Smooth muscle cell (in vitro differentiated cells): ENCODE results near the gene LGALS14. TPM values are rescaled to one million over a fixed set of nuclear protein-coding genes. Genes with fewer than 3 reads are reported as not detected.

ENCODE experiments used
- DNase-seq: peaks from one replicate; lab custom pipeline; 2025; ENCODE audit not compliant: unreplicated experiment; lab: John Stamatoyannopoulos, UW
- H2AFZ ChIP-seq: fragments of 200-600 bp; sonication (generic); 2 replicates; pipeline ENCODE4 v1.6.0; 2016; ENCODE audit warnings: antibody characterized with exemption, low read depth, mild to moderate bottlenecking
- H3F3A ChIP-seq: fragments of 200-600 bp; sonication (generic); 2 replicates; pipeline ENCODE4 v1.6.0; 2017; ENCODE audit warnings: antibody characterized with exemption, low read depth
- H3K27ac ChIP-seq: fragments of 200-600 bp; sonication (generic); 2 replicates; pipeline ENCODE4 v1.5.1; 2016; ENCODE audit warnings: low read depth, mild to moderate bottlenecking
- H3K27me3 ChIP-seq: fragments of 200-600 bp; sonication (generic); 2 replicates; pipeline ENCODE4 v1.6.1; 2016; ENCODE audit warnings: low read depth, mild to moderate bottlenecking
- H3K36me3 ChIP-seq: fragments of 200-600 bp; sonication (generic); 2 replicates; pipeline ENCODE4 v1.5.1; 2016; ENCODE audit warnings: low read depth
- H3K4me1 ChIP-seq: fragments of 200-600 bp; sonication (generic); 2 replicates; pipeline ENCODE4 v1.5.1; 2016; ENCODE audit warnings: low read depth
- H3K4me2 ChIP-seq: fragments of 200-600 bp; sonication (generic); 2 replicates; pipeline ENCODE4 v1.6.0; 2016; ENCODE audit warnings: mild to moderate bottlenecking
- H3K4me3 ChIP-seq: fragments of 200-600 bp; sonication (generic); 2 replicates; pipeline ENCODE4 v1.5.1; 2016; ENCODE audit warnings: mild to moderate bottlenecking
- H3K79me2 ChIP-seq: fragments of 200-600 bp; sonication (generic); 2 replicates; pipeline ENCODE4 v1.6.0; 2016; ENCODE audit warnings: low read depth, mild to moderate bottlenecking
- H3K9ac ChIP-seq: fragments of 200-600 bp; sonication (generic); 2 replicates; pipeline ENCODE4 v1.6.0; 2016; ENCODE audit warnings: low read depth
- H3K9me3 ChIP-seq: fragments of 200-600 bp; sonication (generic); replicated peaks from 2 replicates; pipeline ENCODE4 v1.5.1; 2016; ENCODE audit warnings: low read depth
- H4K20me1 ChIP-seq: fragments of 200-600 bp; sonication (generic); 2 replicates; pipeline ENCODE4 v1.6.0; 2016; ENCODE audit warnings: low read depth
- CTCF ChIP-seq: fragments of 200-600 bp; sonication (generic); IDR thresholded peaks from 2 replicates; pipeline ENCODE4 v1.5.1; 2017; ENCODE audit warnings: borderline replicate concordance, mild to moderate bottlenecking, antibody characterized with exemption; ENCODE audit not compliant: insufficient read depth, poor library complexity, severe bottlenecking
- WGBS: methylation state at CpG from one replicate; pipeline ENCODE4 v1.1.7; 2016; ENCODE audit warnings: low lambda C conversion rate; 5-methylcytosine and 5-hydroxymethylcytosine counted together
- polyA plus RNA-seq: library from polyadenylated mRNA; unstranded; fragments of >200 nt; fragmentation: Nextera tagmentation; extraction: Ambion mirVana; gene quantifications from 2 replicates; pipeline ENCODE4 v1.2.1, GENCODE V29; 2016
- total RNA-seq: library from RNA; depleted of rRNA; stranded (reverse); fragments of >200 nt; gene quantifications from 2 replicates; pipeline ENCODE4 v1.2.3, GENCODE V29; 2014

Gene LGALS14
- total and polyA plus RNA-seq, 2 experiments from 2014 or later = not detected

DNA sequence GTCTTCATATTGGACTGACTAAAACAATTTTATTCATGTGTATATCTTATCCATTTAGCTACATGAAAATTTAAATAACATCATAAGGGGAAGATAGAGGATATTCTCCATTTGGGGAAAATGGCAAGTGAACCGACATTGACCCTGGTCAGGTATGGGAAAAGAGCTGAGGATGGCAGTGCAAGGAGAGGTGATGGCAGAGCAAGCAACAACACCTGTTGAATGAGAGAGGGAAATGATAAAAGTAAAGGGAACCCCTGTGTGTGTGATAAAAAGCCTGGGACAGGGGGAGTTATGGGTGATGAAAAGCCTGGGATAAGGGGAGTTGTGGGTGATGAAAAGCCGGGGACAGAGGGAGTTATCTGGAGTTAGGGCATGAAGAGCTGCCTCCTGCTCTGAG, 29.6 kb downstream of the LGALS14 start:
- H3K27me3 ChIP-seq = no peaks in the 10 kb centered on the region
- no peak overlapping the region for H3K9ac ChIP-seq
- 86% methylated on average over 2 of the region's 2 CpGs for WGBS
- no peaks in the 10 kb centered on the region for H3K79me2 ChIP-seq
- DNase-seq = no peak
- TF ChIP-seq CTCF = no peak
- H3K36me3 ChIP-seq = no peaks in the 10 kb centered on the region
- H4K20me1 ChIP-seq = no peaks in the 10 kb centered on the region
- no peak overlapping the region for H2AFZ ChIP-seq
- H3K9me3 ChIP-seq = no peaks in the 10 kb centered on the region
- no peak overlapping the region for H3K4me3 ChIP-seq
- H3K27ac ChIP-seq = no peak overlapping the region
- no peaks in the 10 kb centered on the region for H3F3A ChIP-seq
- H3K4me1 ChIP-seq = no peaks in the 10 kb centered on the region
- H3K4me2 ChIP-seq = no peak overlapping the region

- H3F3A ChIP-seq = no peaks in the 10 kb centered on the region
- no peaks in the 10 kb centered on the region for H3K36me3 ChIP-seq
- no peak for TF ChIP-seq CTCF
- no peaks in the 10 kb centered on the region for H4K20me1 ChIP-seq
- no peaks in the 10 kb centered on the region for H3K9me3 ChIP-seq
- no peaks in the 10 kb centered on the region for H3K4me1 ChIP-seq
- H3K4me2 ChIP-seq = no peak overlapping the region
- no peak overlapping the region for H3K27ac ChIP-seq
- no peak overlapping the region for H2AFZ ChIP-seq
- H3K4me3 ChIP-seq = no peak overlapping the region
- H3K27me3 ChIP-seq = peaks cover 3% of the 10 kb centered on the region
- H3K9ac ChIP-seq = no peak overlapping the region
- no peak for DNase-seq
- WGBS = 61% methylated on average over 3 of the region's 3 CpGs
- no peaks in the 10 kb centered on the region for H3K79me2 ChIP-seq
Measured at GRCh38 chr19:39735688-39736087, 31.4 kb downstream of the LGALS14 start.

GRCh38 chr19:39736088-39736487, 31.8 kb downstream of the LGALS14 start:
- no peak overlapping the region for H3K9ac ChIP-seq
- peaks cover 3% of the 10 kb centered on the region for H3K27me3 ChIP-seq
- 79% methylated on average over 5 of the region's 5 CpGs for WGBS
- no peak for TF ChIP-seq CTCF
- no peaks in the 10 kb centered on the region for H3F3A ChIP-seq
- H3K4me1 ChIP-seq = no peaks in the 10 kb centered on the region
- H3K27ac ChIP-seq = no peak overlapping the region
- H2AFZ ChIP-seq = no peak overlapping the region
- no peaks in the 10 kb centered on the region for H3K79me2 ChIP-seq
- no peaks in the 10 kb centered on the region for H3K36me3 ChIP-seq
- H3K4me2 ChIP-seq = no peak overlapping the region
- H3K9me3 ChIP-seq = no peaks in the 10 kb centered on the region
- no peaks in the 10 kb centered on the region for H4K20me1 ChIP-seq
- no peak for DNase-seq
- H3K4me3 ChIP-seq = no peak overlapping the region

DNA sequence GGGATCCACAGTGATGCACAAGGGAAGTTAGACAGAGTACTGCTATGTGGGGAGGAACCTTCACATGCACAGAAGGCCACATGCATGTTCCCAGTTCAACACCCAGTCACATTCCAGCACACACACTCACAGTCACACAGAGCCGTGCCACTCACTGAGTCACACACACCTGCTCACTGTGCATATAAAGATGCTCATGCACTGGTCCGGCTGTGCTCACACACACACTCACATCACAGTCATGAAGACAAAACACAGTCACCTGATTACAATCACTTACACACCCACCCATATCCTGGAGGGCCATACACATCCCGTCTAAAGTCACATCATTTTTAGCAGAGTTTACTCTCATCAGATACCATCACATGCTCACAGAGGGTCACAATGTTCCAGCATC, 33.1 kb downstream of the LGALS14 start:
- no peak for DNase-seq
- Histone ChIP-seq H3K27me3 (peaks cover 3% of the 10 kb centered on the region), H3K4me3 (no peak overlapping the region), H3K79me2 (no peaks in the 10 kb centered on the region), H3K9me3 (no peaks in the 10 kb centered on the region), H3K9ac (no peak overlapping the region), H3K4me2 (no peak overlapping the region), H3K27ac (no peak overlapping the region), H3K4me1 (no peaks in the 10 kb centered on the region), H2AFZ (no peak overlapping the region), H3F3A (no peaks in the 10 kb centered on the region), H3K36me3 (no peaks in the 10 kb centered on the region), H4K20me1 (no peaks in the 10 kb centered on the region)
- WGBS = 80% methylated on average over 3 of the region's 3 CpGs
- TF ChIP-seq CTCF = no peak
